ENCODE results near the gene EEIG2.

Gene EEIG2

DNA sequence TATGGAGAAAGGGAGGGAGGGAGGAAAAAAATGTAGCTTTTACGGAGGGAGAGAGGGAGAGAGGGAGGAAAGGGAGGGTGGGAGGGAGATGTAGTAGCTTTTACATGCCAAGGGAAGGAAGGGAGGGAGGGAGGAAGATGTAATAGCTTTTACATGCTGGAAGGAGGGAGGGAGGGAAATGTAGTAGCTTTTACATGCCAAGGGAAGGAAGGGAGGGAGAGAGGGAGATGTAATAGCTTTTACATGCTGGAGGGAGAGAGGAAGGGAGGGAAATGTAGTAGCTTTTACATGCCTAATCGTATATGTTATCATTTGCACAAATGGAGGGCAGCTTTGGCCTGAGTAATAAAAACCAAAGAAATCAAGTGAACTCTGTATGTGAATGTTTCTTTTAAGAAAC lies 35.6 kb downstream of the EEIG2 start:
- POLR2A ChIA-PET: no interaction called here
- no peak for DNase-seq (ENCODE audit: extremely low spot score)
- CTCF ChIA-PET: no interaction called here
- TF ChIP-seq NFRKB (IDR thresholded peaks at IDR 0.05) (no peak), CTBP1 (IDR thresholded peaks at IDR 0.05; ENCODE audit: borderline replicate concordance) (no peak), FOXK2 (IDR thresholded peaks at IDR 0.05) (no peak), SP1 (IDR thresholded peaks at IDR 0.05) (no peak), BHLHE40 (IDR thresholded peaks at IDR 0.05; ENCODE audit: borderline replicate concordance) (no peak), L3MBTL2 (conservative IDR thresholded peaks at IDR 0.05) (no peak), HDGF (IDR thresholded peaks at IDR 0.05; ENCODE audit: borderline replicate concordance) (no peak), SUZ12 (IDR thresholded peaks at IDR 0.05) (no peak), LEF1 (IDR thresholded peaks at IDR 0.05; ENCODE audit: borderline replicate concordance) (no peak), ARNT (IDR thresholded peaks at IDR 0.05) (no peak), TARDBP (IDR thresholded peaks at IDR 0.05) (no peak), ELF4 (IDR thresholded peaks at IDR 0.05) (no peak), FOXM1 (IDR thresholded peaks at IDR 0.05; ENCODE audit: borderline replicate concordance) (no peak), ZNF384 (IDR thresholded peaks at IDR 0.05) (no peak), FOXA1 (IDR thresholded peaks at IDR 0.05) (no peak)
- TF ChIP-seq, protein P1, sequence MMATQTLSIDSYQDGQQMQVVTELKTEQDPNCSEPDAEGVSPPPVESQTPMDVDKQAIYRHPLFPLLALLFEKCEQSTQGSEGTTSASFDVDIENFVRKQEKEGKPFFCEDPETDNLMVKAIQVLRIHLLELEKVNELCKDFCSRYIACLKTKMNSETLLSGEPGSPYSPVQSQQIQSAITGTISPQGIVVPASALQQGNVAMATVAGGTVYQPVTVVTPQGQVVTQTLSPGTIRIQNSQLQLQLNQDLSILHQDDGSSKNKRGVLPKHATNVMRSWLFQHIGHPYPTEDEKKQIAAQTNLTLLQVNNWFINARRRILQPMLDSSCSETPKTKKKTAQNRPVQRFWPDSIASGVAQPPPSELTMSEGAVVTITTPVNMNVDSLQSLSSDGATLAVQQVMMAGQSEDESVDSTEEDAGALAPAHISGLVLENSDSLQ (IDR thresholded peaks at IDR 0.05): no peak

DNA sequence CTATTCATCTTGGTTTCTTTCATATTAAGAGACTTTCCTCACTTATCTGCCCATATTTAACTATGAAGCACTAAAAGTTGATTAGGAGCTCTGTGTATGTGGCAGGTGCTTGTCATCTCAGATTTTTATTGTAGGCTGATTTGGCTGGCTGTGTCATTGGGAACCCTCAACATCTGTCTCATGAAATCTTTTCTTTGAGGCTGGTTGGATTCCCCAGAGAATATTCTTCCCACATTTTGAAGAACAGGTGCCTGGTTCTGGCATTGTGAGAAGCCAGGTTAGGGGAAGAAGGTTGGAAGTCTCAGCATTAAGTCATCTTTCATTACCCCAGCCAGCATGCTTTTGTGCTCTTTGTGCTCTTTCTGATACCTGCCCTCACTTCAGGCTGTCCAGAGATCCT lies 37.1 kb downstream of the EEIG2 start:
- DNase-seq (ENCODE audit: extremely low spot score): no peak
- ChIA-PET CTCF (no interaction called here), POLR2A (no interaction called here)
- TF ChIP-seq TARDBP (IDR thresholded peaks at IDR 0.05) (no peak), ARNT (IDR thresholded peaks at IDR 0.05) (no peak), ZNF384 (IDR thresholded peaks at IDR 0.05) (no peak), FOXM1 (IDR thresholded peaks at IDR 0.05; ENCODE audit: borderline replicate concordance) (no peak), HDGF (IDR thresholded peaks at IDR 0.05; ENCODE audit: borderline replicate concordance) (no peak), SP1 (IDR thresholded peaks at IDR 0.05) (no peak), CTBP1 (IDR thresholded peaks at IDR 0.05; ENCODE audit: borderline replicate concordance) (no peak), L3MBTL2 (conservative IDR thresholded peaks at IDR 0.05) (no peak), FOXA1 (IDR thresholded peaks at IDR 0.05) (no peak), SUZ12 (IDR thresholded peaks at IDR 0.05) (no peak), NFRKB (IDR thresholded peaks at IDR 0.05) (no peak), BHLHE40 (IDR thresholded peaks at IDR 0.05; ENCODE audit: borderline replicate concordance) (no peak), ELF4 (IDR thresholded peaks at IDR 0.05) (no peak), FOXK2 (IDR thresholded peaks at IDR 0.05) (no peak), LEF1 (IDR thresholded peaks at IDR 0.05; ENCODE audit: borderline replicate concordance) (no peak)
- TF ChIP-seq, protein P1 (IDR thresholded peaks at IDR 0.05): no peak

DNA sequence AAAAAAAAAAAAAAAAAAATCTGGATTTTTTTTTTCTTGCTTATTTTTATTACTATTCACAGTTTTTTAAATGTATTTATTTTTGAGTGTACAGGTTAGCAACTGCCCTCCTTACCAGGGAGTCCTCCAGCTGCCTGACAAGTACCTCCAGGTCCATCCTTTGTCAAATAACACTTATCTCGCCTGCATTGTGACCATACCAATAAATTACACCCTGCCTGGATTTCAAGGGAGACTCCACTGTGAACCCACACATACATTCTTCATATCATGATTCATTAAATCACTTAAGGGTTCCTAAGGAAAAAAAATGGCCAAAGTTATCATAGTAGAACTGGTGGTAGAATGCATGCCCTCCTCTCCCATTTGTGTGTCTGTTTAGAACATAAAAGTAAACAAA lies 38.4 kb downstream of the EEIG2 start:
- DNase-seq (ENCODE audit: extremely low spot score): no peak
- ChIA-PET CTCF (no interaction called here), POLR2A (no interaction called here)
- TF ChIP-seq HDGF (IDR thresholded peaks at IDR 0.05; ENCODE audit: borderline replicate concordance) (no peak), NFRKB (IDR thresholded peaks at IDR 0.05) (no peak), FOXM1 (IDR thresholded peaks at IDR 0.05; ENCODE audit: borderline replicate concordance) (no peak), ZNF384 (IDR thresholded peaks at IDR 0.05) (no peak), LEF1 (IDR thresholded peaks at IDR 0.05; ENCODE audit: borderline replicate concordance) (no peak), ARNT (IDR thresholded peaks at IDR 0.05) (no peak), FOXA1 (IDR thresholded peaks at IDR 0.05) (no peak), SP1 (IDR thresholded peaks at IDR 0.05) (no peak), CTBP1 (IDR thresholded peaks at IDR 0.05; ENCODE audit: borderline replicate concordance) (no peak), BHLHE40 (IDR thresholded peaks at IDR 0.05; ENCODE audit: borderline replicate concordance) (no peak), SUZ12 (IDR thresholded peaks at IDR 0.05) (no peak), L3MBTL2 (conservative IDR thresholded peaks at IDR 0.05) (no peak), ELF4 (IDR thresholded peaks at IDR 0.05) (no peak), FOXK2 (IDR thresholded peaks at IDR 0.05) (no peak), TARDBP (IDR thresholded peaks at IDR 0.05) (no peak)
- TF ChIP-seq, protein P1 (IDR thresholded peaks at IDR 0.05): no peak

DNA sequence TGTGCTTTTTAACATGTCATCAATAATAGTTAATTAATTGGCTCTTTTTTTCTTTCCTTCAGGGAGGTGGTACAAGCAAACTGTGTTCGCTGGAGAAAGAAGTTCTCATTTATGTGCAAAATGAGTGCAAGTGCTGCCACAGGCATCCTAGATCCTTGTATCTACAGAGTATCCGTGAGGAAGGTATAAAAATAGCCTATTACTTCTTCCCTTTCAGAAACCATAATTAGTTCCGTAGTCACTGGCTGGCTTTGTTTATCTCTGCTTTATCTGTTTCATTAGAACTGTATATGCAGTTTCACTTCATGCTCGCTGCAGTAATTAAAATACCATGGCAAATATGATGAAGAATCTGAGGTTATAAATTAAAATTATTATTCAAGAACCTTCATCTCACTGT lies 40.6 kb downstream of the EEIG2 start:
- no peak for DNase-seq (ENCODE audit: extremely low spot score)
- TF ChIP-seq ARNT (IDR thresholded peaks at IDR 0.05) (no peak), BHLHE40 (IDR thresholded peaks at IDR 0.05; ENCODE audit: borderline replicate concordance) (no peak), SUZ12 (IDR thresholded peaks at IDR 0.05) (no peak), FOXM1 (IDR thresholded peaks at IDR 0.05; ENCODE audit: borderline replicate concordance) (no peak), SP1 (IDR thresholded peaks at IDR 0.05) (no peak)
- ChIA-PET POLR2A (no interaction called here), CTCF (no interaction called here)

DNA sequence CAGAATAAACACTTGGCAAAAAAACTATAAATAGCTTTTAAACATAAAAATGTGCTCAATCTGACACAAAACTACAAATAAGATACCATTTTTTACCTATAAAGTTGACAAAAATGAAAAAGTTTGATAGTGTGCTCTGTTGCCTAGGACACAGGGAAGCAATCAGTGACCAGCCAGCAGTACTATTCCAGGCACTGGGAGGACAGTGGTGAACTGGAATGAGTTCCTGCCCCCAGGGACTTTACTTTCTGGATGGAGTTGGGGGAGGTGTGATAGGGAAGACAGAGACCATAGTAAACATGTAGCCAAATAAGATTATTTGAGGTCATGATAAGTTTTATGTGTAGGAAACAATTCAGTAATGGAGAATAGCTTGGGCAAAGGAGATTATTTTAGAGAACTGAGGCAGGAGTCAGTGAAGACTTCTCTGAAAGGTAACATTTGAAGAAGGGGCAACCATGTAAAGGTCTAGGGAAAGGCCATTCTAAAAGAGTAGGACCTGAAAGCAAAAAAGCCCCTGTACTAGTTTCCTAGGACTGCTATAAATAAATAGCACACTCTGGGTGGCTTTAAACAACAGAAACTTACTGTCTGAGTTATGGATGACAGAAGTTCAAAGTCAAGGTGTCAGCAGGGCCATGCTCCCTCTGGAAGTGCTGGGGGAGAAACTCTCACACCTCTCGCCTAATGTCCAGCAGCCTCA lies 42.0 kb downstream of the EEIG2 start:
- ChIA-PET CTCF (no interaction called here), POLR2A (no interaction called here)
- no peak for TF ChIP-seq SUZ12 (IDR thresholded peaks at IDR 0.05)
- TF ChIP-seq, protein P1 (IDR thresholded peaks at IDR 0.05): no peak
- no peak for TF ChIP-seq ARNT (IDR thresholded peaks at IDR 0.05)
- no peak for TF ChIP-seq FOXA1 (IDR thresholded peaks at IDR 0.05)
- no peak for TF ChIP-seq FOXK2 (IDR thresholded peaks at IDR 0.05)
- TF ChIP-seq NFRKB (IDR thresholded peaks at IDR 0.05): no peak
- no peak for TF ChIP-seq ELF4 (IDR thresholded peaks at IDR 0.05)
- no peak for TF ChIP-seq TARDBP (IDR thresholded peaks at IDR 0.05)
- TF ChIP-seq LEF1 (IDR thresholded peaks at IDR 0.05; ENCODE audit: borderline replicate concordance): no peak
- no peak for TF ChIP-seq L3MBTL2 (conservative IDR thresholded peaks at IDR 0.05)
- TF ChIP-seq BHLHE40 (IDR thresholded peaks at IDR 0.05; ENCODE audit: borderline replicate concordance): no peak
- no peak for TF ChIP-seq HDGF (IDR thresholded peaks at IDR 0.05; ENCODE audit: borderline replicate concordance)
- no peak for TF ChIP-seq CTBP1 (IDR thresholded peaks at IDR 0.05; ENCODE audit: borderline replicate concordance)
- TF ChIP-seq FOXM1 (IDR thresholded peaks at IDR 0.05; ENCODE audit: borderline replicate concordance): no peak
- DNase-seq (ENCODE audit: extremely low spot score): no peak

Measured in HEK293T (cell line).